GM21528 (cell line): ENCODE results near the gene COX6B2.

Experiments
- ATAC-seq: cut with Tn5 transposase; IDR thresholded peaks from one replicate; pipeline ENCODE4 v1.9.1; 2021; ENCODE audit warnings: mild to moderate bottlenecking, moderate library complexity; ENCODE audit not compliant: unreplicated experiment, low FRiP score

Gene COX6B2

DNA sequence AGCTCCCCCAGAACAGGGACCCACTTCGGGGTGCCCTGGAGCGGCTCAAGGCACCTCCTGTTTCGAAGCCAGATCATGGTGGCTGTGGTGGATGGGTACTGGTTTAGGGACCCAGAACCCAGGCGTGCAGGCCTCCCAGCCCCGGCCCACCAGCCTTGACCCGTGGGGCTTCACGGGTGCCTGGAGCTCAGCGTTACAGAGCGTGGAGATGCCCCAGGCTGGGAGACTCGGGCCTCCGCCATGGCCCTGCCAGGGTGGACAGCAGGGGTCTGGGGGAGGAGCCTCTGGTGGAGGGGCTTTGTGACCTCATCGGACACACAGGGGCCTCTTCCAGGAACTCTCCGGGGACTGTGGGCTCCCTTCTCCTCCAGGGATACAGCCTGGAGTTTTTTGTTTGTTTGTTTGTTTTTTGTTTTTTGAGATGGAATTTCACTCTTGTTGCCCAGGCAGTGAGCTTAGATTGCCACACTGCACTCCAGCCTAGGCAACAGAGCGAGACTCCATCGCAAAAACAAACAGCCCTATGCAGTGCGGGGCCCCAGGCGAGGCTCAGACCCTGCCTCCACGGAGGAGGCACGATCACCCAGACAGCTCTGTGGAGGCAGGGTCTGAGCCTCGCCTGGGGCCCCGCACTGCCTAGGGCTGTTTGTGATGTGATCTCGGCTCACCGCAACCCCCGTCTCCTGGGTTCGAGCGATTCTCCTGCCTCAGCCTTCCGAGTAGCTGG, 8.6 kb upstream of the COX6B2 start, which contains the start of gene GARIN5B:
TSS of gene GARIN5B (minus strand) at position 271 of the 727 bp plus-strand sequence. CDS start at position 77, 194 bp downstream.
- ATAC-seq, result no peak

GRCh38 chr19:55362174-55362989, 7.9 kb upstream of the COX6B2 start:
- no peak for ATAC-seq

GRCh38 chr19:55360902-55361301, 6.4 kb upstream of the COX6B2 start:
- no peak for ATAC-seq

- no peak for ATAC-seq
Measured at GRCh38 chr19:55358943-55359908, 4.7 kb upstream of the COX6B2 start.

DNA sequence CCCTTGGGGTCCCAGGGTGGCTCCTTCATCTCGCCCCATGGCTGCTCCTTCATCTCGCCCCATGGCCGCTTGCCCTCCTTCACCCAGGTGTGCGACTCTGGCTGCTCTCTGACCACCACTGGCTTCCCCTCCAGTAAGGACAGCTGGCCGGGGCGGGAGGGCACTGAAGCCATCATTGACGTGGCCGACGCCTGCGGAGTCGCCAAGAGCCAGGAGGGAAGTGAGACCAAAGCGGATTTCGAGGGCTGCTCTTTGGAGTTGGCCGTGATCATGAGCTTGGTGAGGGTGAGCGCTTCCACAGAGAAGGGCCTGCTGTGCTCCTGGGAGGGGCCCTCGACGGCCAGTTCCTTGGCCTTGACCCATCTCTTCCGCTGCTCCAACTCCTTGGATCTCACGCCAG, 4.0 kb upstream of the COX6B2 start:
- ATAC-seq, result no peak

GRCh38 chr19:55355213-55355821, 798 bp upstream of the COX6B2 start:
- no peak for ATAC-seq

DNA sequence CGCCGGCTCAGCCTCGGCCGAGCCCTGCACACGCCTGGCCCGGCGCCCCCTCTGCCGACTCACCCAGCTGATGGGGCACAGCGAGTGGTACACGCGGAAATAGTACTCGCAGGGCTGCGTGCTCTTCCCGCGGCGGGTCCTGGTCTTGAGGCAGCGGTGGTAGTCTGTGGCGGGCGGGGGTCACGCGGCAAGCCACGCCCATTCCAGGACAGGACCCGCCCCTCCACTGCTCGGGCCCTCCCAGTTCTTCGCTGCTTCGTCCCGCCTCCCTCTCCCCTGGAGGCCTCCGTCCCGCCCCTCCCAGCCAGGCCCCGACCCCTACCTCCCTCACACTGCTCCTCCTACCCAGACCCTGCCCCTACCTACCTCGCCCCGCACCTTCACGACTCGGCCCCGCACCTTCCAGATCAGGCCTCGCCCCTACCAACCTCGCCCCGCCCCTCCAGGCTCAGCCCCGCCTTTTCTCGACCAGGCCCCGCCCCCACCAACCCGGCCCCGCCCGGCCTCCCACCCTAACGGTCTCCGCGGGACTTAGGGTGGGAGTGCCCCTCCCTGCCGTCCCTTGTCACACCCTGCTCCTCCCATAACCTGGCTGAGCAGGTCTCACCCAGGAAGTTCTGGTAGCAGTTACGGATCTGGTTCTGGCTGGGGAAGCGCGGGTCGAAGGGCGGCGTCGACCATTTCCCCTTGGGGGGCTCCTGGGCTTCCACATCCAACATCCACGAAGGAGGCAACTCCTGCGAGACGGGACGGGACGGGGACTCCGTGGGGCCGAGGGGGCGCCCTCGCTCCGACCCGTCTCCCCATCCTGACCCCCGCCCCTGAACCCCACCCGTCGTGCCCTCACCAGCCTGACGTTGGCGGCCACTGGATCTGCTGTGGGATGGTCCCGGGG, 469 bp downstream of the COX6B2 start:
- no peak for ATAC-seq

DNA sequence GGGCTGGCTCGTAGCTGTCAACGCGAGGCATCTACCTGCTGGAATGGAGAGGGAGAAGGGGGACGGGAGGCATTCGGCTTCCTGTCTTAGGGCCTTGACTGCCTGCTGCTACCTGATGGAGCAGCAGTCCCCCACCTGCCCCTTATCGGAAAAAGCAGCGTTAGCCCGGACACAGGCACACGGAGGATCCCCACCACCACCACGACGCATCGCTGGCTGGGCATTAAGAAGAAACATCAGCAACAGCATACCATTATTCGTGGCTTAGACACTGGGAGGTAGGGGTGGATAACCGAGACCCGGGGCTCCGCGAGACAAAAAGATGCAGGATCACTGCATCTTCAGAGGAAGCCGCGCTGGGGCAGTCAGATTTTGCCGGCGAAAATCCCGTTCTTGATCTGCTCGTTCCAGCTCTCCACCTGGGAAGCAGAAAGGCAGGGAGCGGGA, 1.1 kb downstream of the COX6B2 start:
- no peak for ATAC-seq

DNA sequence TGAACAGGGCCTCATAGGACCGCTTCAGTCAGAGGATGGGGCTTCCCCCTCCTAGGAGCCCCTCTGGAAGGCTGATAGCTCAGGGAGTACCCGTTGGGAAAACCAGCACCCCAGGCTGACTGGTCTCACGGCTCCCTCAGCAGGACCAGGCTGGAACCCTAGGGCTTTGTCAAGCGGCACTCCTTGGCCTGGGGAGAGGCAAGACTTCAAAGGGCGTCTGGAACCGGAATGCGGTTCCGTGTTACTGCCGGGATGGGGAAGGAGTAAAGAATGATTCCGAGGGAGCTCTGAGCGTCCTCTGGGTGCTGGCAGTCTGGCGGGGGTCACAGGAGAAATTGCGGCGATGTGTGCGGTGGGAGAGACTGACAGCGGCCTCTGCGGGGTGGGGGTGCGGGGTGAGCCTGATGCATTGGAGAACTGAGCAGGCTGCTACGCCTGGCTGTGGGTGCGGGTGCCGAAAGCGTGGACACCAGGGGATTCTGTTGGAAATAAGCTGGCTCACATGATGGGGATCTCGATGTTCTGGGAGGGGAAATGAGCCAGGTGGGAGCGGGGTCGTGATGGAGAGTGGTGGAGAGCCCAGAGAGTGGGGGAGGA, 1.9 kb downstream of the COX6B2 start:
- ATAC-seq, result no peak

- no peak for ATAC-seq
Measured at GRCh38 chr19:55352040-55352439, 2.5 kb downstream of the COX6B2 start.

GRCh38 chr19:55350620-55351315, 3.8 kb downstream of the COX6B2 start:
- no peak for ATAC-seq

DNA sequence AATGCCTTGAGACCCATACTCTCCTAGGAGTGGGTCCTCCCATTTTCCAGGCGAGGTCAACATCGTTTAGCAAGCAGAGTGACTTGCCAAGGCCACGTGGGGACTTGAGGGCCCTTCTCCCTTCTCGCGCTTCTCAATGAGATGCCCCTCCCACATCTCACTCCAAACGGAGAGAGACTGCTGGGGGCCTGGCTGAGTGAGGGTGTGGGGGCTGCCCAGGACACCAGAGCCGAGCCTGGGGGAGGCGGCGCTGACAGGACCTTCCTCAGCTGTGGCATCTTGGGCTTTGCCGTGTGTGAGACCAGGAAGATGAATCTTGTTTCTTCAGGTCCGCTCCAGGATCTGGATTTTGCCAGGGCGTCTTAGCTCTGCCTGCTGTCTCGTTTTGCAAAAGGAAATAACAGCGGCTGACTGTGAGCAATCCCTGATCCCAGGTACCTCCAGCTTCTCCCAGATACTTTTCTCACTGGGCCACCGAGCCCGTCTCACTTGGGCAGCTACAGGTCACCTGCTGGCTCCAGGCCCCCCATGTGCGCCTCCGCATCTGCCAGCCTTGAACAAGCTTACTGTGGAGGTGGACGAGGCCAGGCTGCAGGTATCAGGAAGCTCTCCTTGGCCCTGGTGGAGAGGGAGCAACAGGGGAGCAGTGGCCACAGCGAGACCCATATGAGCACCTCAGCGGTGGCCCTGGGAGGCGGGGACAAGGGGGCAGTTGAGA, 6.0 kb downstream of the COX6B2 start:
- no peak for ATAC-seq

DNA sequence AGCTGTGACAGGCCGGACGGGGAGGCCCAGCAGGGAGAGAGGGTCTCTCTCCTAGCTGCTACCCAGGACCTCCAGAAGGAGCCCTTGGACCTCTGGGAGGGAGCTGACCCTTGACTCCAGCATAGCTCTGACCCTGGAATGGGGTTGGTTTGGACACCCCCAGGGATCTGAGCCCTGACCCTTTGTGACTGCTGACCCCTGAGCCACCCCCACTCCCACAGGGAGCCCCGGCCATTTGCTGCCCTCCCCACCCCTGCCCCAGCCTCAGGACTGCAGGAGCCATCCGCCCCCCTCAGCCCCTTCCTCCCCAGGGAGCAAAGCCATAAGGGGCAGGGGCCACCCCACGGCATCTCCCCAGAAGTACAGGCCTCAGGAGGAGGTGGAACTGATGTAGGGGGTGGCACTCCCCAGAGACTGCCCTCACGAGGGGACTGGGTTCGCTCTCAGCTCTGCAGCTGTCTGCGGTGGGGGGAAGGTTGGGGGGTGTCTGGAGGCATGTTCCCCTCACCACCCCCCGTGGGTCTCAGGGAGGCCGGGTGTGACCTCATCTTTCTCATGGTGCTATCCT, 7.0 kb downstream of the COX6B2 start:
- ATAC-seq, result no peak

DNA sequence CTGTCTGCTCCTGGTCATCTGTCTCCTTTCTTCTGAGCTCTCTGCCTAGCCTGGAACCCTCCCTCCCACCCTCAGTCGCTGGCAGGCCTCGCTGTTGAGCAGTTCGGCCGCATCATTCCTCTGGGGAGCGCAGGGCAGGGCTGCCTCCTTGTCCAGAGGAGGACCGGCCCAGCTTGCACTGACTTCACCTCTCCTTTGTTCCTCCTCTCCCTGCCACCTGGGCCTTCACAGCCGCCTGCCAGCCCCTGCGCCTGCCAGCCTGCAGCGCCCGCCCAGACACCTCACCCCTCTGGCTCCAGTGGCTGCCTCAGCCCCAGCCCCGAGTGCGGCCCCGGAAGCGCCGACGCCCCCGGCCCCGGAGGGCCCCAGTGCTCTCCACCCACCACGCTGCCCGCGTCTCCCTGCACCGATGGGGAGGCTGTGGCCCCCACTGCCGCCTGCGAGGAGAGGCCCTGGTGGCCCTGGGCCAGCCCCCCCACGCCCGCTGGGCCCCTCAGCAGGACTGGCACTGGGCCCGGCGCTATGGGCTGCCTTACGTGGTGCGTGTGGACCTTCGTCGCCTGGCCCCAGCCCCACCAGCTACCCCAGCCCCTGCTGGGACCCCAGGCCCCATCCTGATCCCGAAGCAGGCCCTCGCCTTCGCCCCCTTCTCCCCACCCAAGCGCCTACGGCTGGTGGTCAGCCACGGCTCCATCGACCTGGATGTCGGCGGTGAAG, 7.6 kb downstream of the COX6B2 start:
- no peak for ATAC-seq

DNA sequence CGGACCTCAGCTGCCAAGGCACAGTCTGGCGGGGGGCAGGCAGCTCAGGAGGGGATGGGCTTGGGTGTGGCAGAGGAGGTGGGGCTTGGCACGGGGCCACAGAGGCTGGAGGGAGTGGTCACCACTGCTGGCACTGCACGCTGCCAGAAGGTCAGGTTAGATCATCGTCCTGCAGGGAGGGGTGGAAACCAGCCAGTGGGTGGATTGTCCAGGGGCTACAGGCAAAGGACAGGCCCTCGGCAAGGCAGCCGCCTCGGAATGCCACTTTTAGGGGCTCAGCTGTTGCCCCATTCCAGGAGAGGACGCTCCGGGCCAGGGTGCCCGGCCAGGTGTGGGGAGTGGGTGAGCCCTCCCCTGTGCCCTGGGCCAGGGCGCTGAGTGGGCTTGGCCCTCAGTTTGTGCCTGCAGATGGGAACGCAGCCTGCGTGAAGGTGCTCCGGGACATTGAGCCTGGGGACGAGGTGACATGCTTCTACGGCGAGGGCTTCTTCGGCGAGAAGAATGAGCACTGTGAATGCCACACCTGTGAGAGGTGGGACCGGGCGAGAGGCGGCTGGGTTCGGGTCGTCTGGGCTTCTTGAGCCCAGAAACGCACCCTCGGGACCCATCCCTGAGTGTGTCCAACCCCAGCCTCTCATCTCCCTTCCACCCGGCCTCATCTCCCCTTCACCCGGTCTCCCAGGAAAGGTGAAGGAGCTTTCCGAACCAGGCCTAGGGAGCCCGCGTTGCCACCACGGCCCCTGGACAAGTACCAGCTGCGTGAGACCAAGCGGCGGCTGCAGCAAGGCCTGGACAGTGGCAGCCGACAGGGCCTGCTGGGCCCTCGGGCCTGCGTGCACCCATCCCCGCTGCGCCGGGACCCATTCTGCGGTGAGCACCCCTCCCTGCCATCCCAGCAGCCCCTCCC, 8.4 kb downstream of the COX6B2 start:
- no peak for ATAC-seq
